ENCODE measurements around the gene RNF128.

RNF128 gene

GRCh38 chrX:106774981-106775380 lies 48.5 kb downstream of the RNF128 start (continued):
- no peak for TF ChIP-seq ZBTB10 (tag by site-specific recombination; IDR thresholded peaks at IDR 0.05)
- no peak for TF ChIP-seq ZNF114 (tag by site-specific recombination; IDR thresholded peaks at IDR 0.05)
- no peak for TF ChIP-seq ZEB2 (tag by site-specific recombination; IDR thresholded peaks at IDR 0.05)
- no peak for TF ChIP-seq ZNF670 (tag by site-specific recombination; IDR thresholded peaks at IDR 0.05; ENCODE audit: low read depth)
- TF ChIP-seq ZNF146 (tag by site-specific recombination; IDR thresholded peaks at IDR 0.05): no peak
- TF ChIP-seq ZXDB (tag by site-specific recombination; IDR thresholded peaks at IDR 0.05): no peak
- TF ChIP-seq ZNF202 (tag by site-specific recombination; IDR thresholded peaks at IDR 0.05; ENCODE audit: borderline replicate concordance): no peak
- TF ChIP-seq PRDM10 (tag by site-specific recombination; IDR thresholded peaks at IDR 0.05): no peak
- TF ChIP-seq ZNF311 (tag by site-specific recombination; IDR thresholded peaks at IDR 0.05; ENCODE audit: borderline replicate concordance): no peak
- no peak for TF ChIP-seq ZNF2 (tag by site-specific recombination; IDR thresholded peaks at IDR 0.05)

- Histone ChIP-seq H3K4me3 (ENCODE audit: low read depth, low read length) (no peak overlapping the region), H3K36me3 (ENCODE audit: control insufficient read depth in 2 of 2, insufficient read depth in 1 of 2, low read length in 2 of 2) (no peaks in the 10 kb centered on the region), H3K4me1 (ENCODE audit: control insufficient read depth, insufficient read depth, low read length) (peaks cover 4% of the 10 kb centered on the region; the same call in 1 of the 2 replicates), H3K9me3 (ENCODE audit: control insufficient read depth, insufficient read depth, low read depth, low read length) (no peaks in the 10 kb centered on the region), H3K27ac (ENCODE audit: extremely low read depth, low read depth, low read length) (no peak overlapping the region)
- ChIA-PET POLR2A (no interaction called here), CTCF (no interaction called here)
- no peak for TF ChIP-seq PRDM2 (tag by site-specific recombination; IDR thresholded peaks at IDR 0.05; ENCODE audit: borderline replicate concordance)
- TF ChIP-seq ZNF26 (tag by site-specific recombination; IDR thresholded peaks at IDR 0.05): no peak
- TF ChIP-seq KLF17 (tag by site-specific recombination; IDR thresholded peaks at IDR 0.05): no peak
- TF ChIP-seq TSHZ1 (tag by site-specific recombination; IDR thresholded peaks at IDR 0.05; ENCODE audit: borderline replicate concordance): no peak
- no peak for TF ChIP-seq REPIN1 (tag by site-specific recombination; IDR thresholded peaks at IDR 0.05; ENCODE audit: low read depth)
- no peak for TF ChIP-seq ZNF202 (tag by site-specific recombination; IDR thresholded peaks at IDR 0.05; ENCODE audit: borderline replicate concordance)
- no peak for TF ChIP-seq ZNF302 (tag by site-specific recombination; IDR thresholded peaks at IDR 0.05; ENCODE audit: low read depth)
- TF ChIP-seq KLF1 (tag by site-specific recombination; IDR thresholded peaks at IDR 0.05): no peak
- TF ChIP-seq ZNF707 (tag by site-specific recombination; IDR thresholded peaks at IDR 0.05): no peak
Measured at GRCh38 chrX:106780264-106780663, 53.8 kb downstream of the RNF128 start.

Measured in HEK293 (cell line).